Neural crest cell (in vitro differentiated cells): ENCODE measurements around the gene UQCRQ. TPM values are rescaled to one million over a fixed set of nuclear protein-coding genes. Genes with fewer than 3 reads are reported as not detected.

Source experiments
- DNase-seq: peaks from one replicate; pipeline ENCODE4 v3.0.0; 2021; ENCODE audit warnings: low read depth, mixed read lengths, low spot score
- H3K27ac Mint-ChIP-seq: one replicate; pipeline ENCODE4 v1.8.0; 2021; ENCODE audit warnings: mild to moderate bottlenecking, mixed read lengths; ENCODE audit not compliant: unreplicated experiment
- H3K27me3 Mint-ChIP-seq: 2 replicates; pipeline ENCODE4 v1.8.0; 2021; ENCODE audit warnings: low read depth, mild to moderate bottlenecking, mixed read lengths
- H3K36me3 Mint-ChIP-seq: 2 replicates; pipeline ENCODE4 v1.8.0; 2021; ENCODE audit warnings: low read depth, mild to moderate bottlenecking, mixed read lengths
- H3K4me1 Mint-ChIP-seq: 2 replicates; pipeline ENCODE4 v1.8.0; 2021; ENCODE audit warnings: mixed read lengths
- H3K4me3 Mint-ChIP-seq: one replicate; pipeline ENCODE4 v1.8.0; 2021; ENCODE audit warnings: mild to moderate bottlenecking, mixed read lengths
- H3K9me3 Mint-ChIP-seq: 2 replicates; pipeline ENCODE4 v1.8.0; 2021; ENCODE audit warnings: mixed read lengths
- CTCF ChIP-seq: fragments of 200-600 bp; sonication (generic); conservative IDR thresholded peaks from 2 replicates; pipeline ENCODE4 v1.5.0; 2021; ENCODE audit warnings: antibody characterized with exemption, mild to moderate bottlenecking
- total RNA-seq: library from RNA; stranded (reverse); gene quantifications from 2 replicates; pipeline ENCODE4 v1.2.1, GENCODE V29; 2021

UQCRQ gene
- total RNA-seq, 1 donor from 2014 or later = 293 TPM

GRCh38 chr5:132877938-132878337, 11.5 kb downstream of the UQCRQ start:
- H3K27ac Mint-ChIP-seq = no peak overlapping the region
- H3K9me3 Mint-ChIP-seq = no peaks in the 10 kb centered on the region
- DNase-seq = no peak
- no peak overlapping the region for H3K4me3 Mint-ChIP-seq
- TF ChIP-seq CTCF = no peak
- no peaks in the 10 kb centered on the region for H3K27me3 Mint-ChIP-seq
- H3K36me3 Mint-ChIP-seq = peaks cover 8% of the 10 kb centered on the region
- no peaks in the 10 kb centered on the region for H3K4me1 Mint-ChIP-seq

GRCh38 chr5:132883261-132883834, 16.9 kb downstream of the UQCRQ start:
- Mint-ChIP-seq H3K4me1 (peaks cover 18% of the 10 kb centered on the region), H3K4me3 (no peak overlapping the region), H3K36me3 (peaks cover 17% of the 10 kb centered on the region), H3K9me3 (no peaks in the 10 kb centered on the region), H3K27me3 (no peaks in the 10 kb centered on the region), H3K27ac (no peak overlapping the region)
- DNase-seq = peak; percentile 28
- peak; percentile 74 for TF ChIP-seq CTCF

GRCh38 chr5:132884548-132884947, 18.1 kb downstream of the UQCRQ start:
- no peak for TF ChIP-seq CTCF
- Mint-ChIP-seq H3K27me3 (no peaks in the 10 kb centered on the region), H3K4me3 (no peak overlapping the region), H3K9me3 (no peaks in the 10 kb centered on the region), H3K27ac (no peak overlapping the region), H3K36me3 (peaks cover 17% of the 10 kb centered on the region), H3K4me1 (peaks cover 18% of the 10 kb centered on the region)
- no peak for DNase-seq

- peaks cover 18% of the 10 kb centered on the region for H3K4me1 Mint-ChIP-seq
- DNase-seq = no peak
- no peaks in the 10 kb centered on the region for H3K9me3 Mint-ChIP-seq
- no peaks in the 10 kb centered on the region for H3K27me3 Mint-ChIP-seq
- TF ChIP-seq CTCF = no peak
- no peak overlapping the region for H3K27ac Mint-ChIP-seq
- peaks cover 17% of the 10 kb centered on the region for H3K36me3 Mint-ChIP-seq
- H3K4me3 Mint-ChIP-seq = no peak overlapping the region
These were observed 19.8 kb downstream of the UQCRQ start for GRCh38 chr5:132886064-132886823.

- Mint-ChIP-seq H3K36me3 (peaks cover 17% of the 10 kb centered on the region), H3K9me3 (no peaks in the 10 kb centered on the region), H3K27ac (no peak overlapping the region)
These were observed 20.8 kb downstream of the UQCRQ start for GRCh38 chr5:132887283-132887682.

More at GRCh38 chr5:132887283-132887682, 20.8 kb downstream of the UQCRQ start:
- Mint-ChIP-seq H3K4me1 (peaks cover 18% of the 10 kb centered on the region), H3K4me3 (no peak overlapping the region), H3K27me3 (no peaks in the 10 kb centered on the region)
- TF ChIP-seq CTCF = no peak
- no peak for DNase-seq
